GM18951 (cell line): ENCODE results near the gene IDNK.

Experiments used
- POLR2A ChIP-seq: IDR thresholded peaks from 4 replicates; pipeline ENCODE4 v1.6.1; 2011; ENCODE audit warnings: mild to moderate bottlenecking; ENCODE audit not compliant: insufficient read length, insufficient read depth; ENCODE audit errors: extremely low read depth
- in situ Hi-C: fragments of 300-500 bp; cut with MboI; formaldehyde crosslinking; loops from one replicate; pipeline ENCODE4 v1.12.0; 2022; ENCODE audit warnings: low sequenced_read_pairs, mixed read lengths, inconsistent platforms; ENCODE audit not compliant: unreplicated experiment

Gene IDNK

GRCh38 chr9:83649080-83649479, 26.1 kb downstream of the IDNK start:
- in situ Hi-C loops = no loop called here

DNA sequence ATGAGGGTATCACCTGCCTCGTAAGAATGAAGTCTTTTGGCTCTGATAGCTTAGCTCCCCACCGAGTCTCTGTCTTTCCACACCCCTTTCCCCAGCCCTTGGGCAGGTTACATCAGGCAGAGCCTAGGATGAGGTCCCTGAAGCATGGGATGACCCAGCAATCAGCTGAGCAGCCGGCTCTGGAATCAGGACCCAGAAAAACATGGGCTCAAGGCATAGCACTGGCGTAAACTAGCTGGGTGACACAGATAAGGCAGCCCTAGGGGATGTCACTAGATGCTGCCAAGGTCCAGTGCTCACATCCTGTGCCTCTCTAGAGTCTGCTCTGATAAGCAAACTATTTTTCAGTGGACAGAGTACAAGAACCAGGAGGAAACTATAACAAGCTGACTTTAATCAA, 26.6 kb downstream of the IDNK start:
- in situ Hi-C loops = no loop called here
- no peak for TF ChIP-seq POLR2A

More at GRCh38 chr9:83649080-83649479, 26.1 kb downstream of the IDNK start:
- no peak for TF ChIP-seq POLR2A

DNA sequence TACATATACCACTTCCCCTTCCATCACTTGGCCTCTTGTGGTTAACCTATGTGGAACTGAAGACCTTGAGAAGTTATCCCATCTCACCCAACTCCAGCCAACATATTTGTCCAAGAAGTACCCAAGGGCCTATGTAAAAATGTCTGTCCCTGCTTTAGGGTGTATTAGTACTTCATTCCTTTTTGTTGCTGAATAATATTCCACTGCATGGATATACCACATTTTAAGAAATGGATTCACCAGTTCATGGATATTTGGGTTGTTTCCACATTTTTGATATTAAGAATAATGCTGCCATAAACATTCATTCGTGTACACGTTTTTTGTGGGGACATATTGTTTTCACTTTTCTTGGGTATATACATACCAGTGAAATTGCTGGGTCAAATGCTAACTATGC, 28.6 kb downstream of the IDNK start:
- no peak for TF ChIP-seq POLR2A
- in situ Hi-C loops = no loop called here

DNA sequence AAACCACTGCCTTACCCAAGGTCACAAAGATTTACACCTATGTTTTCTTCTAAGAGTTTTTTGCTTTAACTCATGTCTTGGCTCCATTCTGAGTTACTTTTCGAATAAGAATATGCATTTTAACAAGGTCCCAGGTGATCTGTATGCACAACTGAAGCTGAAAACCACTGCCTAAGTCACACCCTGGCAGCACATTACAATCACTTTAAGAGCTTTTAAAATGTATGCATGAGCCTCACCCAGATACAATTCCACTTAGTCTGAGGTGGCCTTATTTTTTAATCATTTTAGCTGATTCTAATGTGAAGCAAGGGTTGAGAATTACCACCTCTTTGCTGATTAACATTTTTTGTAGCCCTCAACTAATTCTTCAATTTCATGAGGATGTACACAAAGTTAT, 29.5 kb downstream of the IDNK start:
- in situ Hi-C loops = no loop called here

GRCh38 chr9:83655433-83655832, 32.5 kb downstream of the IDNK start:
- no peak for TF ChIP-seq POLR2A
- in situ Hi-C loops = no loop called here

More for the DNA sequence above, 29.5 kb downstream of the IDNK start:
- TF ChIP-seq POLR2A = no peak

DNA sequence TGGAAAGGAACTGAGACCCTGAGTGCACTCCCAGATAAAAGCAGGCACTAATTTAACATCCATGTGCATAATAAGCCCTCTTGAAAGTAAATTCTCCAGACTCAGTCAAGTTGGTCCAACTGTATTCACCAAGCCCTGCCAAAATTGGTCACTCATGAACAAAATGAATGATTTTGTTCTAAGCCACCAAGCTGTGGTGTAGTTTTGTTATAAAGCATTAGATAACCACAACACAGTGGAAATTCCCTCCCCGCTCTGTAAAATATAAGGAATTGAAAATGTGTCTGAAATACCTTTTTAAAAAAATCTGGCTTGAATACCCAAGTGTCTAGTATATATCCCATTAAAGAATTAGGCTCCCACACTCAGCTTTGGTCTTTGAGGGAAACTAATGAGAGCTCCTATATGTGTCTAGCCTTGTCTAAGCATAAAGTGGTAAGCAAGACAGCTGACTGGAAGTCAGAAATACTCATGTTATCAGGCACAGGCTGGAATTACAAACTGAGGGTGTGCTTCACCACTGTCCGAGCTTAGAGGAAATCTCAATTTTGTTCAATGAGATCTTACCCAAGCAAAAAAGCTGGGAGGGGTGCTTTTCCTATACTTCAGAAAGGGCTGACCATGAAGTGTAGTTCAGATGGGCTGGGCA, 33.2 kb downstream of the IDNK start:
- in situ Hi-C loops = no loop called here
- no peak for TF ChIP-seq POLR2A

DNA sequence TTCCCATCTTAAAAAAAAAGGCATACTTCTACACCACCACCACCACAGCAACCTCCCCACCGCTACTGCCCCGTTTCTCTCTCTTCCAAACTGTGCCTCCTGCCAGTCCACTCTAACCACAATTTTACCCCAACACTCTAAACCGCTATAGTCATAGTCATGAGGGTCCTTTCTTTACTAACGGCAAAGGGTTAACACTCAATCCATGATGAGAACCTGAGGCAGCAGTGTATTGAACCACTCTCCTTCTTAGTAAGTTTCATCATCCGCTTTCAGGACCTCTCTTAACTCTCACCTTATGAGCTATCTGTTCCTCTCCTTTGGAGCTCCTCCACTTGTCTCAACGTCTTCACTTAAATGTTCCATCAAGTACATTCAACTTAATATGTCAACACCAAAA, 34.0 kb downstream of the IDNK start:
- in situ Hi-C loops = no loop called here
- no peak for TF ChIP-seq POLR2A

GRCh38 chr9:83662933-83663332, 40.0 kb downstream of the IDNK start:
- no peak for TF ChIP-seq POLR2A
- in situ Hi-C loops = no loop called here

DNA sequence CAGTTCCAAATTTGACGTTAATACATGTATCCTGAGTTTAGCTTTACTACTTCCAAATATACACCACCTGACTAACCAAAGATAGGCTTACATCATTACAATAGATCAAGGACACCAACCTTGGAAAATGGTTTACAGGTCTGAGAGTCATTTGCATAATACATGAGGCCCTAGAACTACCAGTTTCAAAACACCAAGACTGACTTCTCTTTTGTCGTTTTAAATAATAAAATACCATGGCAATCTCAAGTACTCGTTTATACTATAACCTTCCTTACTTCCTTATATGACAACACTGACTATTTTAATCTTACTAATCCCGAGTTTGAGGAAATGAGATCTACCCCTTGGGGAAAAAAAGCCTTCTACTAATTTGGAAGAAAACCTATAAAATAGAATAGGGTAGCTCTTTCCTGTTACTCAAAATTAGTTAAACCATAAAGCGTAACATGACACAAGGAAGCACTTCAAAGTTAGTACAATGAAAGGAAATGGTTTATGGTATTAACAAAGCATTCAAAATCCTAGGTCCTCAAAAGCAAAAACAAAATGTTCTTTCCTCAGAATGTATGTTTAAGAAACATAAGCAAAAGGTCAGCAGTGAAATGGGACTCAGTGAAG, 42.7 kb downstream of the IDNK start:
- TF ChIP-seq POLR2A = no peak
- in situ Hi-C loops = no loop called here

DNA sequence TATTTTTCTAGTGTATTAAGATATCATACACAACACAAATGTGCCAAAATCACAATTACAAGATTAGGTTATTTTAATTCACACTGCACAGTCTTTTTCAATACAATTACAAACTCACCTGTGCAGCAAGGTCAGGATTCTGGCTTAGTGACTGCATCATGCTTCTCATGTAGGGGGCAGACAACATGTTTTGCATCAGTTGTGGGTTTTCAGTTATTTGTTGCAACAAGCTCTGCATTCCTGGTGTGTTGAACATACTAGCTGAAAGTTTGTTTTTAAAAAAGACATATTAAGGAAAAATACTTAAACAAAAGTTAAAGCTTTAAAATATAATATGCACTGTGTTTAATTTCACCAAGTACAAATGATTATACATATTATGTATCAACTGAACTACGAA, 46.1 kb downstream of the IDNK start:
- no peak for TF ChIP-seq POLR2A
- in situ Hi-C loops = no loop called here

DNA sequence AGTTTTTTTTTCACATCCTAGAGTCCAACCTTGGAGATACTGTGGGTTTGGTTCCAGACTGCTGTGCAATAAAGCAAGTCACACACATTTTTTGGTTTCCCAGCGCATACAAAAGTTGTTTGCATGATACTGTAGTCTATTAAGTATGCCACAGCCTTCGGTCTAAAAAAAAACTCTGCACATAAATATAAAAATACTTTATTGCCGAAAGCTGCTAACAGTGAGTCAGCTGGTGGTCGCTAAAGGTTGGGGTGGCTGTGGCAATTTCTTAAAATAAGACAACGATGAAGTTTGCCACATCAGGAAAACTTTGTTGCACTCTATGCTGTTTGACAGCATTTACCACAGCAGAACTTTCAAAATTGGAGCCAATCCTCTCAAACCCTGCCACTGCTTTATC, 47.4 kb downstream of the IDNK start:
- no peak for TF ChIP-seq POLR2A

GRCh38 chr9:83671451-83671850, 48.5 kb downstream of the IDNK start:
- in situ Hi-C loops = no loop called here
- no peak for TF ChIP-seq POLR2A

More for the DNA sequence above, 47.4 kb downstream of the IDNK start:
- in situ Hi-C loops = no loop called here

- no peak for TF ChIP-seq POLR2A
- in situ Hi-C loops = no loop called here
These were observed 52.5 kb downstream of the IDNK start for GRCh38 chr9:83675466-83675865.

DNA sequence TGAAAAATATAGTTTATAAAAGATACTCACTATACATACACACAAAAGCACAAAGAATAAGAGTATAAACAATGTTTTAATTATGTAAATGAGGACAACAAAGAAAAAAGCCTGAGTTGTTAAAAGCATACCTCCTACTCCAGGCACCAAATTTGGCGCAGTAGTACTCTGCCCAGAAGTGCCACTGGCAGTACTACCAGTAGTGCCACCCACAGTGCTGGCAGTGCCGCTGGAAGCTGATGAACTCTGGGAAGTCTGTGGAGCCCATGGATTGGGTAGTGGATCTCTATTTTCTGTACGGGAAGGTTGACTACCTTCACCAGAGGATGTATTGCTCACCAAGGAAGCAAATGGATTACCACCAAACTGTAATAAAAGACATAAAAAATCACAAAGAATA, 54.7 kb downstream of the IDNK start:
- in situ Hi-C loops = no loop called here
- no peak for TF ChIP-seq POLR2A
